IPS-NIHi7 (cell line): ENCODE measurements around the gene TAS1R1.
A peak's percentile ranks its signal among the peaks of the same experiment; 100 is the strongest.

Experiments used
- DNase-seq: peaks from one replicate; pipeline ENCODE4 v3.0.0; 2012; ENCODE audit warnings: mixed read lengths; ENCODE audit errors: extremely low spot score

Gene TAS1R1

DNA sequence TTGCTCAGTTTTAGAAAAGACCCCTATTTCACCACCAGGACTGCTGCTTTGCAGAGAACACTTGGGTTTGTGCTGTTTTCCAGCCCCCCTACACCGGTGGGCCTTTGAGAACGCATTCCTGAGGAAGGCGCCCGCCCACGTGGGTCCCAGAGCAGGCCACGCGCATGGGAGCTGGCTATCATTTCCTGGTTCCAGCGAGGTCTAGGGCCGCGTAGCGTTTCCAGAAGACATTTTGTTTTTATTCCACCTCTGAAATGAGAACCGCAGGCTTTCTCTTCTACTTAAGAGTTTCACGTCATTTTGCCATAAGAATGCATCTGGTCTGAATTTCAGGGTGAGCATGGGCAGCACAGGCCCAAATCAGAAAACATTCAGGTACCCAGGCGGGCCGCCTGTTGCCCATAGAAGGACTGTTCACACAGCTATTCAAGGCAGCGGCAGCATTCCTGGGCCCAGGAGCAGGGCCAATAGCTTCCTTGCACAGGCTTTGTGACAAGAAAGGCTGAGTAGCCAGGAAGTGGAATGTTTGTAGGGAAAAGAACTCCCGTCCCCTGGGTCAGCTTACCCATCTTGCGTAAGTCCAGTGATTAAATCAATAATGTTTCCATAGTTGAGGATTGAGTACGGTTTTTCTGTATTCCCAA is 48.9 kb downstream of the TAS1R1 start:
- DNase-seq, result peak; percentile 69

DNA sequence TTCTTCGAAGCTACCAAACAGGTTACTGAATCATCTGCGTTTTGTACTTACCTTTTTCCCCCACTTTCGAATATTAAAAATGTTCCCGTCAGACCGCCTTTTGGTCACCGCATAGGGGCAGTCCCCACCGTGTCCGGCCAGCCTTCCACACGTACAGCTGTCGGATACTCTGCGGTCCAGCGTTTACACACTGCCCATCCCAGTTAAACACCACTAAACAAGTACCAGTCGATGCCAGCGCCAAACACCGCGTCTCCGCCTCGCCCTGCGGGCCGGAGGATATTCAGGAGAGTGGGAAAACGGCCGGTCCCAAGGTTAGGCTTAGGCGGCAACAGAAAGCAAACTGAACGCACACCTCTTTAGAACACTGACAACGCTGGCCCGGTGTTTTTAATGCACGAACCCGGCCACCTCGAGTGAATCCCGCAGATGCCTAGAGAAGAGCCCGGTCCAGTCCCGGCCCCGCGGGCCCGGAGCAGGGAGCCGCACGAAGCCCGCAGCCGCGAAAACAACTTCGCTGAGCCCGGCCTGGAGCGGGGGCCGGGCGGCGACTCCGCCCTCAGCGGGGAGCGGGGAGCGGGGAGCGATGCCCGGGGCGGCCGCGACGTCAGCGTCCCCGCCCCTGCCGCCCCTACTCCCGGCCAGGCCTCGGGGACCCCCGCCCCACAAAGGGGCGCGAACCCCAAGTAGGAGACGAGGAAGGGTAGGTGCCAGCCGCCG is 57.7 kb downstream of the TAS1R1 start:
- DNase-seq, result no peak

DNA sequence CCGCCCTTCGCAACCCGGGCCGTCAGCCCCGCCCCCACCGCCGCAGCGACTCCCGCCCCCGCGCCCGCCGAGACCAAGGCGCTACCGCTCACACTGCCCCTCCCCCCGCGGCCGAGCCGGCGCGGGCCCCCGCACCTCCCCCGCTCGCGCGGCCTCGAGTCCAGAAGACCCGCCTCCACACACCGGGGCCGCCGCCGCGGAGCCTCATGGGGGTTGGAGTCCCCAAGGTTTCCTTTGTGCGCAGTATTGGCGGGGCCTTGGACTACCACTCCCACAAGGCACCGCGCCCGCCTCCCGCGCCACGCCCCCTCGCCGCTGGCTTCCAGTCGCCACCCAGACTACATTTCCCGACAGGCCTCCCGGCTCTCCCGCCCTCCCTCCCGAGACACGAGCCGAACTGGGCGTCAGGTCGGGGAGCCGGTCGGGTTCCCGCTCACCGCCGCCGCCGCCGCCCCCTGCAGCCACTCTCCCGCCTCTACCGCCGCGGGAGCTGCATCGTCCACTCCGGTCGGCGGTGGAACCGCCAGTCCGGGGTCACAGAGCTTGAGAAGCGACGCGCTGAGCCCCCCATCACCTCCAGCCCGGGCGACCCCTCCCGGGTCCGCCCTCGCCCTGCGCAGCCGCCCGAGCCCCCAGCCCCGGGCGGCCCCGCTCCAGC is 58.4 kb downstream of the TAS1R1 start, which contains the start of gene PHF13:
Gene PHF13, plus strand, starts transcription at position 371 of the 658 bp plus-strand sequence. CDS start 336 bp downstream, outside the sequence.
- peak; percentile 98 for DNase-seq

- DNase-seq, result peak; percentile 76
These were observed 59.2 kb downstream of the TAS1R1 start for GRCh38 chr1:6614019-6614928.

GRCh38 chr1:6614929-6615785 is 60.0 kb downstream of the TAS1R1 start:
- no peak for DNase-seq

DNA sequence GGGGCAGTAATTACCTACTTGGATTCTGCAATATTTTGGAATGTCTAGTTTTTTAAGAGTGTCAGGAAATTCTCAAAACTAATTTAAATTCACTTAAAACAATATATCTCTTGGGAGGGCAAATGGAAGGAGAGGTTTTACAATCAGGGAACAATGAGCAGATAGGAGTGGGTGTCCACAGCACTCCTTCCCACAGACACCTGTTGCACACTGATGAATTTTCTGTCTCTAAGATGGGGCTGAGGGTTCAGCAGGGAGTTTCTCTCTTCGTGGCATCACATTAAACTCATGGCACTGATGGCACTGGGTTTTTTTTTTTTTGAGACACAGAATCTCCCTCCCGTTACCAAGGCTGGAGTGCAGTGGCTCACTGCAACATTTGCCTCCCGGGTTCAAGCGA is 63.9 kb downstream of the TAS1R1 start:
- no peak for DNase-seq

GRCh38 chr1:6621429-6622391 is 66.6 kb downstream of the TAS1R1 start:
- no peak for DNase-seq

GRCh38 chr1:6622396-6623152 is 67.5 kb downstream of the TAS1R1 start:
- DNase-seq, result no peak

GRCh38 chr1:6623269-6623965 is 68.3 kb downstream of the TAS1R1 start:
- DNase-seq, result no peak

GRCh38 chr1:6624710-6625583 is 69.8 kb downstream of the TAS1R1 start, which contains the start of gene THAP3:
THAP3 (plus strand) TSS chr1:6624868; CDS start chr1:6625219, 351 bp downstream.
- peak; percentile 95 for DNase-seq

GRCh38 chr1:6625584-6626149 is 70.6 kb downstream of the TAS1R1 start:
- no peak for DNase-seq

- DNase-seq, result no peak
These were observed 71.9 kb downstream of the TAS1R1 start for GRCh38 chr1:6627031-6627430.

GRCh38 chr1:6627841-6628545 is 72.9 kb downstream of the TAS1R1 start:
- DNase-seq, result no peak

- DNase-seq, result no peak
These were observed 73.9 kb downstream of the TAS1R1 start for GRCh38 chr1:6628971-6629479.
